ENCODE results near the gene HSFX3.

- no peak for TF ChIP-seq FOXM1 (IDR thresholded peaks at IDR 0.05; ENCODE audit: borderline replicate concordance)
- no peak for TF ChIP-seq LEF1 (IDR thresholded peaks at IDR 0.05; ENCODE audit: borderline replicate concordance)
- TF ChIP-seq FOXA1 (IDR thresholded peaks at IDR 0.05): no peak
- no peak for TF ChIP-seq SP1 (IDR thresholded peaks at IDR 0.05)
- no peak for TF ChIP-seq ZNF384 (IDR thresholded peaks at IDR 0.05)
Observed at GRCh38 chrX:149510386-149510785, 39.3 kb downstream of the HSFX3 start.

Measured in HEK293T (cell line).